ENCODE measurements around the gene MUC4. TPM values are rescaled to one million over a fixed set of nuclear protein-coding genes. Genes with fewer than 3 reads are reported as not detected.

The MUC4 gene
- total RNA-seq (0.42 TPM), polyA plus RNA-seq (not detected)

GRCh38 chr3:195811756-195812155, at the start of gene MUC4:
TSS of gene MUC4 (minus strand) at chr3:195811929. CDS start at chr3:195811817, 112 bp downstream.
- DNase-seq (ENCODE audit: extremely low spot score) = no peak
- H3K27ac ChIP-seq (ENCODE audit: low read depth) = no peak within 1 kb of the TSS
- no peak within 1 kb of the TSS for H3K4me3 ChIP-seq (ENCODE audit: low read depth, low read length)
- H3K4me1 ChIP-seq (ENCODE audit: insufficient read depth) = no peaks in the 10 kb centered on the region
- WGBS = 26% methylated on average over 14 of the region's 14 CpGs
- no peaks in the 10 kb centered on the region for H3K36me3 ChIP-seq (ENCODE audit: insufficient read depth)

- 68% methylated on average over 6 of the region's 6 CpGs for WGBS
- peaks cover 2% of the 10 kb centered on the region for H3K4me1 ChIP-seq (ENCODE audit: insufficient read depth)
- no peaks in the 10 kb centered on the region for H3K36me3 ChIP-seq (ENCODE audit: insufficient read depth)
- DNase-seq (ENCODE audit: extremely low spot score) = no peak
- H3K4me3 ChIP-seq (ENCODE audit: low read depth, low read length) = no peak overlapping the region
- H3K27ac ChIP-seq (ENCODE audit: low read depth) = no peak overlapping the region
Measured at GRCh38 chr3:195860456-195860855, 48.7 kb upstream of the MUC4 start.

GRCh38 chr3:195859846-195860411, 48.2 kb upstream of the MUC4 start:
- DNase-seq (ENCODE audit: extremely low spot score) = no peak
- 85% methylated on average over 23 of the region's 23 CpGs for WGBS
- H3K4me3 ChIP-seq (ENCODE audit: low read depth, low read length) = no peak overlapping the region
- no peak overlapping the region for H3K27ac ChIP-seq (ENCODE audit: low read depth)
- H3K36me3 ChIP-seq (ENCODE audit: insufficient read depth) = no peaks in the 10 kb centered on the region
- peaks cover 2% of the 10 kb centered on the region for H3K4me1 ChIP-seq (ENCODE audit: insufficient read depth)

- H3K4me1 ChIP-seq (ENCODE audit: insufficient read depth) = peaks cover 2% of the 10 kb centered on the region
- H3K36me3 ChIP-seq (ENCODE audit: insufficient read depth) = no peaks in the 10 kb centered on the region
- H3K27ac ChIP-seq (ENCODE audit: low read depth) = no peak overlapping the region
- DNase-seq (ENCODE audit: extremely low spot score) = peak; percentile 42
- 17% methylated on average over 21 of the region's 21 CpGs for WGBS
- no peak overlapping the region for H3K4me3 ChIP-seq (ENCODE audit: low read depth, low read length)
Measured at GRCh38 chr3:195859061-195859845, 47.5 kb upstream of the MUC4 start.

- DNase-seq (ENCODE audit: extremely low spot score) = no peak
- 75% methylated on average over 15 of the region's 15 CpGs for WGBS
- H3K4me1 ChIP-seq (ENCODE audit: insufficient read depth) = peaks cover 2% of the 10 kb centered on the region
- H3K27ac ChIP-seq (ENCODE audit: low read depth) = no peak overlapping the region
- H3K36me3 ChIP-seq (ENCODE audit: insufficient read depth) = no peaks in the 10 kb centered on the region
- no peak overlapping the region for H3K4me3 ChIP-seq (ENCODE audit: low read depth, low read length)
Measured at GRCh38 chr3:195856410-195857084, 44.8 kb upstream of the MUC4 start.

- WGBS = 80% methylated on average over 13 of the region's 13 CpGs
- no peak for DNase-seq (ENCODE audit: extremely low spot score)
- Histone ChIP-seq H3K27ac (ENCODE audit: low read depth) (no peak overlapping the region), H3K4me1 (ENCODE audit: insufficient read depth) (peaks cover 2% of the 10 kb centered on the region), H3K36me3 (ENCODE audit: insufficient read depth) (no peaks in the 10 kb centered on the region), H3K4me3 (ENCODE audit: low read depth, low read length) (no peak overlapping the region)
Measured at GRCh38 chr3:195855471-195856409, 44.0 kb upstream of the MUC4 start.

- H3K4me1 ChIP-seq (ENCODE audit: insufficient read depth) = peaks cover 2% of the 10 kb centered on the region
- 81% methylated on average over 9 of the region's 9 CpGs for whole genome bisulfite sequencing
- H3K4me3 ChIP-seq (ENCODE audit: low read depth, low read length) = no peak overlapping the region
- H3K27ac ChIP-seq (ENCODE audit: low read depth) = peak overlapping the region; percentile 13
- no peaks in the 10 kb centered on the region for H3K36me3 ChIP-seq (ENCODE audit: insufficient read depth)
- DNase-seq (ENCODE audit: extremely low spot score) = no peak
Measured at GRCh38 chr3:195854628-195855294, 43.0 kb upstream of the MUC4 start.

- DNase-seq (ENCODE audit: extremely low spot score) = no peak
- no peak overlapping the region for H3K27ac ChIP-seq (ENCODE audit: low read depth)
- 79% methylated on average over 14 of the region's 14 CpGs for WGBS
- H3K36me3 ChIP-seq (ENCODE audit: insufficient read depth) = no peaks in the 10 kb centered on the region
- no peak overlapping the region for H3K4me3 ChIP-seq (ENCODE audit: low read depth, low read length)
- no peaks in the 10 kb centered on the region for H3K4me1 ChIP-seq (ENCODE audit: insufficient read depth)
Measured at GRCh38 chr3:195853996-195854395, 42.3 kb upstream of the MUC4 start.

GRCh38 chr3:195853036-195853435, 41.3 kb upstream of the MUC4 start:
- Histone ChIP-seq H3K36me3 (ENCODE audit: insufficient read depth) (no peaks in the 10 kb centered on the region), H3K27ac (ENCODE audit: low read depth) (no peak overlapping the region), H3K4me3 (ENCODE audit: low read depth, low read length) (no peak overlapping the region), H3K4me1 (ENCODE audit: insufficient read depth) (no peaks in the 10 kb centered on the region)
- DNase-seq (ENCODE audit: extremely low spot score) = no peak
- WGBS = 89% methylated on average over 20 of the region's 20 CpGs

- Histone ChIP-seq H3K4me1 (ENCODE audit: insufficient read depth) (no peaks in the 10 kb centered on the region), H3K36me3 (ENCODE audit: insufficient read depth) (no peaks in the 10 kb centered on the region), H3K27ac (ENCODE audit: low read depth) (no peak overlapping the region), H3K4me3 (ENCODE audit: low read depth, low read length) (no peak overlapping the region)
- DNase-seq (ENCODE audit: extremely low spot score) = peak; percentile 66
- 25% methylated on average over 31 of the region's 31 CpGs for WGBS
Measured at GRCh38 chr3:195850857-195851543, 39.3 kb upstream of the MUC4 start.

- DNase-seq (ENCODE audit: extremely low spot score) = no peak
- no peak overlapping the region for H3K27ac ChIP-seq (ENCODE audit: low read depth)
- 90% methylated on average over 53 of the region's 53 CpGs for WGBS
- H3K36me3 ChIP-seq (ENCODE audit: insufficient read depth) = no peaks in the 10 kb centered on the region
- H3K4me3 ChIP-seq (ENCODE audit: low read depth, low read length) = no peak overlapping the region
- no peaks in the 10 kb centered on the region for H3K4me1 ChIP-seq (ENCODE audit: insufficient read depth)
Measured at GRCh38 chr3:195849322-195850074, 37.8 kb upstream of the MUC4 start.

Measured in urinary bladder (tissue), 4 donors.